GM18498 (cell line): Measurements from ENCODE around the gene AKAP8L.
A peak's percentile ranks its signal among the peaks of the same experiment; 100 is the strongest.

ENCODE experiments used
- ATAC-seq: cut with Tn5 transposase; IDR thresholded peaks from one replicate; pipeline ENCODE4 v1.9.1; 2021; ENCODE audit warnings: mild to moderate bottlenecking, moderate library complexity; ENCODE audit not compliant: unreplicated experiment

AKAP8L gene

GRCh38 chr19:15449620-15450527 lies 31.1 kb upstream of the AKAP8L start, which contains the start of gene WIZ:
Gene WIZ, minus strand, starts transcription at chr19:15449956. Its CDS starts 1,649 bp downstream, at chr19:15448307.
- peak; percentile 52 for ATAC-seq

- peak; percentile 13 for ATAC-seq
Observed at GRCh38 chr19:15448778-15449619, 30.2 kb upstream of the AKAP8L start.

- no peak for ATAC-seq
Observed at GRCh38 chr19:15448044-15448777, 29.4 kb upstream of the AKAP8L start.

- ATAC-seq, result no peak
Observed at GRCh38 chr19:15447057-15447456, 28.3 kb upstream of the AKAP8L start.

- no peak for ATAC-seq
Observed at GRCh38 chr19:15445807-15446376, 27.1 kb upstream of the AKAP8L start.

GRCh38 chr19:15445227-15445605 lies 26.4 kb upstream of the AKAP8L start:
- no peak for ATAC-seq

- no peak for ATAC-seq
Observed at GRCh38 chr19:15444505-15445226, 25.9 kb upstream of the AKAP8L start.

- no peak for ATAC-seq
Observed at GRCh38 chr19:15443838-15444237, 25.1 kb upstream of the AKAP8L start.

- ATAC-seq, result no peak
Observed at GRCh38 chr19:15443325-15443724, 24.5 kb upstream of the AKAP8L start.

GRCh38 chr19:15442142-15442920 lies 23.5 kb upstream of the AKAP8L start:
- ATAC-seq, result no peak

GRCh38 chr19:15441317-15441716 lies 22.5 kb upstream of the AKAP8L start:
- no peak for ATAC-seq

GRCh38 chr19:15439821-15440641 lies 21.2 kb upstream of the AKAP8L start:
- ATAC-seq, result no peak

GRCh38 chr19:15439078-15439799 lies 20.5 kb upstream of the AKAP8L start:
- no peak for ATAC-seq

- ATAC-seq, result no peak
Observed at GRCh38 chr19:15438577-15438976, 19.8 kb upstream of the AKAP8L start.

GRCh38 chr19:15438124-15438496 lies 19.3 kb upstream of the AKAP8L start:
- no peak for ATAC-seq

GRCh38 chr19:15437355-15438123 lies 18.8 kb upstream of the AKAP8L start:
- no peak for ATAC-seq

- ATAC-seq, result no peak
Observed at GRCh38 chr19:15436826-15437110, 18.0 kb upstream of the AKAP8L start.
